Measurements from ENCODE around the gene SDK2. TPM values are rescaled to one million over a fixed set of nuclear protein-coding genes. Genes with fewer than 3 reads are reported as not detected.

The SDK2 gene
- total RNA-seq, 4 donors from 2014 or later: 0.18 to 3.3 (median 1.2) TPM

DNA sequence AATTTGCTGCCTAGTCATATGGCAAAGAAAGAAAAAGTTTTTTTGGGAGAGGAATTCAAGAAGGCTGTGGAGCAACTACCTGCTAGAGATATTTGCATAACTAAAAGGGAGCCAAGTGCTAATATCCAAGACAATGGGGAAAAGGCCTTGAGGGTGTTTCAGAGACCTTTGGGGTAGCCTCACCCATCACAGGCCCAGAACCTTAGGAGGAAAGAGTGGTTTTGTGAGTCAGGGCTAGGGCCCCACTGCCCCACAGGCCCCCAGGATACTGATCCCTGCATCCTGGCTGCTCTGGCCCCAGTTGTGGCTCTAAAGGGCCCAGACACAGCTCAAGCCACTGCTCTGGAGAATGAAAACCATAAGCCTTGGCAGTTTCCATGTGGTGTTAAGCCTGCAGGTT, 41.9 kb upstream of the SDK2 start:
- Histone ChIP-seq H3K27me3 (no peaks in the 10 kb centered on the region), H3K36me3 (no peaks in the 10 kb centered on the region), H3K4me1 (no peaks in the 10 kb centered on the region), H3K9me3 (peaks cover 0 to 6% (median 0%) of the 10 kb centered on the region in 4 donors), H3K27ac (no peak overlapping the region), H3K4me3 (no peak overlapping the region)
- TF ChIP-seq POLR2A (IDR thresholded peaks at IDR 0.05): no peak
- no peak for TF ChIP-seq CTCF (IDR thresholded peaks at IDR 0.05)
- no peak for DNase-seq

GRCh38 chr17:73684183-73684582, 39.9 kb upstream of the SDK2 start:
- H3K4me3 ChIP-seq: no peak overlapping the region
- DNase-seq: no peak
- H3K4me1 ChIP-seq: no peaks in the 10 kb centered on the region
- H3K27me3 ChIP-seq: no peaks in the 10 kb centered on the region
- no peak for TF ChIP-seq CTCF (IDR thresholded peaks at IDR 0.05)
- no peak for TF ChIP-seq POLR2A (IDR thresholded peaks at IDR 0.05)
- H3K36me3 ChIP-seq: no peaks in the 10 kb centered on the region
- H3K9me3 ChIP-seq: peaks cover 0 to 6% (median 0%) of the 10 kb centered on the region in 4 donors
- no peak overlapping the region for H3K27ac ChIP-seq

DNA sequence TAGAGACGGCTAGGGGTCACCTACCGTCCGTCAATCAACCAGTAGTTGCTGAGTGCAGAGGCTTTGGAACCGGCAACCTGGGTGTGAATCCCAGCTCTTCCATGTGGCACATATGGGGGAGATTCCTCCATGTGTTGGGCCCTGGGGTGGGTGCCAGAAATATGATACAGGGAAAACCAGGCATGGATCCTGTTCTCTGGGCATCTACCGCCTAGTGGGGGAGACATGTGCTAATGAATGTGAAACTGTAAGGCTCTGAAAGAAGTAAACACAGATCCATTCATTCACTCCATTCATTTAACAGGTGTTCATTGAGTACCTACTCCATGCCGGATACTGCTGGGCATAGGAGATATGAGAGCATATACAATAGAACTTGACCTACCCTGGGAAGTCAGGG, 39.5 kb upstream of the SDK2 start:
- no peak for DNase-seq
- Histone ChIP-seq H3K27ac (no peak overlapping the region), H3K4me3 (no peak overlapping the region), H3K9me3 (peaks cover 0 to 6% (median 0%) of the 10 kb centered on the region in 4 donors), H3K4me1 (no peaks in the 10 kb centered on the region), H3K27me3 (no peaks in the 10 kb centered on the region), H3K36me3 (no peaks in the 10 kb centered on the region)
- TF ChIP-seq CTCF (IDR thresholded peaks at IDR 0.05): no peak
- TF ChIP-seq POLR2A (IDR thresholded peaks at IDR 0.05): no peak

DNA sequence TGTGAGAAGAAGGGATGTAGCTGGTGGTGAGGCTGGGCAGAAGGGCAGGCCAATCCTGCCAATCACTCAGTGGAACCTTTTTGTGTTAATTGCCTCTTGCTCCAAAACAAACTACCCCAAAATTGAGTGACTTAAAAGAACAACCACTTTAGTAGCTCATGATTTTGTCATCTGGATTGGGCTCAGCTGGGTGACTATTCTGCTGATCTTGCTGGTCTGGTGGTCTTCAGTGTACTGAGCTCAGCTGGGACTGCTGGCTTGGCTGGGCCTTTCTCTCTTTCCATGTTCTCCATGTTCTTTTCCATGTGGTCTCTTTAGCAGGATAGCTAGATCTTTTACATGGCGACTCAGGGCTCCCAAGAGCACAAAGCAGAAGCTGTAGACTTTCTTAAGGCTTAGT, 37.7 kb upstream of the SDK2 start:
- no peak overlapping the region for H3K27ac ChIP-seq
- H3K4me1 ChIP-seq: no peaks in the 10 kb centered on the region
- no peaks in the 10 kb centered on the region for H3K27me3 ChIP-seq
- H3K9me3 ChIP-seq: peaks cover 0 to 6% (median 0%) of the 10 kb centered on the region in 4 donors
- H3K4me3 ChIP-seq: no peak overlapping the region
- no peaks in the 10 kb centered on the region for H3K36me3 ChIP-seq
- no peak for DNase-seq
- TF ChIP-seq POLR2A (IDR thresholded peaks at IDR 0.05): no peak
- no peak for TF ChIP-seq CTCF (IDR thresholded peaks at IDR 0.05)

DNA sequence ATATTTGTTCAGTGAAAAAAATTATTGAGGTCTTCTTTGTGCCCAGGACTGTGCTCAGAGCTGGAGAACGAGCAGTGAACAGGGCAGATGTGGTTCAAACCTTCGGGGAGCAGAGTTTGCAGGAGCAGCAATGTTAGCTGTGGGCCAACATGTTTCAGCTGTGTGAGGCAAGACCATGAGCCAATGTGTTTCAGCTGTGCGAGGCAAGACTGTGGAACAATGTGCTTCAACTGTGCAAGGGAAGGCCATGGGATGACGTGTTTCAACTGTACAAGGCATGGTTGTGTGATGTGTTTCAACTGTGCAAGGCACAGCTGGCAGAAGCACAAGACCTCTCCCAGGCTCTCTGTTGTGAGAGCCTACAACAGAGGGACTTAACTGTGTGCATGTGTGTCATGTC, 35.2 kb upstream of the SDK2 start:
- Histone ChIP-seq H3K27me3 (no peaks in the 10 kb centered on the region), H3K36me3 (no peaks in the 10 kb centered on the region), H3K9me3 (peaks cover 0 to 6% (median 0%) of the 10 kb centered on the region in 4 donors), H3K27ac (no peak overlapping the region), H3K4me1 (no peaks in the 10 kb centered on the region), H3K4me3 (no peak overlapping the region)
- DNase-seq: no peak
- TF ChIP-seq CTCF (IDR thresholded peaks at IDR 0.05): no peak
- no peak for TF ChIP-seq POLR2A (IDR thresholded peaks at IDR 0.05)

DNA sequence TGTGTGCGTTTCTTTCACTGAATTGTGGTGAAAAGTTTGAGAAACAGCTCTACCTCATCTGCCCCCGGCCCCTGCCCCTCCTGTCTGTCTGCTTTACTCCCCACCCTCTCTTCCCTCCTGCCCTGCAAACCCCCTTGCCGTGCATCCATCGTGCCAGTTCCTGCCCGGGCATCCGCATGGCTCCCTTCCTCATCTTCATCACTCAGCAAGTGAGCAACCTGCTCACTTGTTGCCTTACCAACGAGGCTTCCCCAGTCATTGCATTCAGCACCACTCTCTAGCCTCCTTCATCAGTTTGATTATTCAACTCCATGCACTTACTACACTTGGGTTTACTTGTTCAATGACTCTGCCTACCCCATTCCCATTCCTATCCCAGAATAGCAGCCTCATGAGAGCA, 34.8 kb upstream of the SDK2 start:
- Histone ChIP-seq H3K9me3 (peaks cover 0 to 6% (median 0%) of the 10 kb centered on the region in 4 donors), H3K27me3 (no peaks in the 10 kb centered on the region), H3K4me1 (no peaks in the 10 kb centered on the region), H3K27ac (no peak overlapping the region), H3K4me3 (no peak overlapping the region), H3K36me3 (no peaks in the 10 kb centered on the region)
- TF ChIP-seq CTCF (IDR thresholded peaks at IDR 0.05) (no peak), POLR2A (IDR thresholded peaks at IDR 0.05) (no peak)
- DNase-seq: no peak

Measured in Peyer's patch (tissue), 4 donors.